HCT116 (cell line): Measurements from ENCODE around the gene CYP2A13. TPM values are rescaled to one million over a fixed set of nuclear protein-coding genes. Genes with fewer than 3 reads are reported as not detected.
A peak's percentile ranks its signal among the peaks of the same experiment; 100 is the strongest.

ENCODE experiments used
- ATAC-seq: fragments of 200-7000 bp; cut with Tn5 transposase; 2 replicates; pipeline ENCODE4 v1.9.1; 2020; ENCODE audit warnings: mild to moderate bottlenecking, moderate library complexity
- BruUV-seq: library from RNA; stranded (reverse); fragments of 400-500 nt; replicated peaks from 2 replicates; lab custom pipeline; 2021; lab: Mats Ljungman, UMichigan
- CTCF ChIA-PET: fragments of 300-600 bp; sonication (Branson Sonifier 250); formaldehyde crosslinking; loops from one replicate; lab custom pipeline; 2021; ENCODE audit warnings: antibody characterized with exemption; lab: Charles Lee
- POLR2A ChIA-PET: fragments of 300-600, 350-600 bp; sonication (Branson Sonifier 250); formaldehyde crosslinking; loops from one replicate; lab custom pipeline; 2021; ENCODE audit warnings: antibody characterized with exemption; lab: Charles Lee
- RAD21 ChIA-PET, 2 experiments: fragments of 300-600 bp; sonication (Branson Sonifier 250); formaldehyde crosslinking; loops; one replicate each; lab custom pipeline; 2023; ENCODE audit warnings: low total read pairs in 2 of 2; ENCODE audit not compliant: uncharacterized antibody in 2 of 2, unreplicated experiment in 2 of 2, low non-redundant PET in 1 of 2; lab: Charles Lee
- DNase-seq: peaks from one replicate; pipeline ENCODE4 v3.0.0-alpha.2; 2010; ENCODE audit warnings: low read depth, low spot score
- H2AFZ ChIP-seq: fragments of 200-600 bp; shearing (Covaris generic), sonication (generic); 2 replicates; pipeline ENCODE4 v1.6.1; 2017; ENCODE audit warnings: low read depth, mixed run types, mixed read lengths, antibody characterized with exemption, low read length; ENCODE audit not compliant: poor library complexity, severe bottlenecking
- H3K27ac ChIP-seq: 2 replicates; pipeline ENCODE4 v1.5.1; 2012; ENCODE audit warnings: low read depth, low read length
- H3K27me3 ChIP-seq: fragments of 200-600 bp; sonication (generic); 2 replicates; pipeline ENCODE4 v1.6.1; 2016; ENCODE audit warnings: mixed run types, low read length, mixed read lengths; ENCODE audit not compliant: insufficient read depth
- H3K36me3 ChIP-seq, 2 experiments: fragments of 200-500 bp in 1 of 2; fragments of 200-600 bp in 1 of 2; sonication (Bioruptor generic) in 1 of 2; sonication (generic) in 1 of 2; 2 replicates each; pipeline versions ENCODE4 v1.5.1 to v1.6.1; 2014 to 2016; ENCODE audit warnings: low read length in 2 of 2, inconsistent platforms in 1 of 2, mixed read lengths in 1 of 2, mixed run types in 1 of 2; ENCODE audit not compliant: insufficient read depth in 2 of 2, control insufficient read depth in 1 of 2
- H3K4me1 ChIP-seq, 2 experiments: fragments of 200-600 bp in 1 of 2; sonication (generic) in 1 of 2; 2 replicates each; pipeline versions ENCODE4 v1.5.1 to v1.6.1; 2012 to 2017; ENCODE audit warnings: low read length in 2 of 2, inconsistent platforms in 1 of 2, mild to moderate bottlenecking in 1 of 2, mixed read lengths in 1 of 2, mixed run types in 1 of 2, moderate library complexity in 1 of 2; ENCODE audit not compliant: insufficient read depth in 2 of 2, control insufficient read depth in 1 of 2
- H3K4me2 ChIP-seq: fragments of 200-600 bp; sonication (generic); 2 replicates; pipeline ENCODE4 v1.6.1; 2017; ENCODE audit warnings: mixed run types, low read length, mixed read lengths
- H3K4me3 ChIP-seq, 2 experiments: fragments of 200-600 bp in 1 of 2; sonication (generic) in 1 of 2; replicated peaks in 1 of 2; 2 replicates each; pipeline ENCODE4 v1.5.1; 2011 to 2016; ENCODE audit warnings: low read length in 2 of 2, control low read depth in 1 of 2, low read depth in 1 of 2, mild to moderate bottlenecking in 1 of 2, mixed read lengths in 1 of 2, mixed run types in 1 of 2
- H3K79me2 ChIP-seq: fragments of 200-600 bp; sonication (generic); 2 replicates; pipeline ENCODE4 v1.6.1; 2017; ENCODE audit warnings: mild to moderate bottlenecking, mixed run types, low read length, moderate library complexity, mixed read lengths; ENCODE audit not compliant: insufficient read depth
- H3K9ac ChIP-seq: fragments of 200-600 bp; sonication (generic); 2 replicates; pipeline ENCODE4 v1.6.1; 2016; ENCODE audit warnings: low read length, mixed read lengths
- H3K9me2 ChIP-seq: fragments of 200-600 bp; sonication (generic), shearing (Covaris generic); 2 replicates; pipeline ENCODE4 v1.6.1; 2017; ENCODE audit warnings: mixed run types, mild to moderate bottlenecking, moderate library complexity; ENCODE audit not compliant: insufficient read depth
- H3K9me3 ChIP-seq, 2 experiments: fragments of 200-500 bp in 1 of 2; fragments of 200-600 bp in 1 of 2; sonication (Bioruptor generic) in 1 of 2; sonication (generic) in 1 of 2; 2 replicates each; pipeline ENCODE4 v1.6.1; 2014 to 2017; ENCODE audit warnings: low read length in 2 of 2, mixed read lengths in 2 of 2, inconsistent platforms in 1 of 2, low read depth in 1 of 2, mild to moderate bottlenecking in 1 of 2, mixed run types in 1 of 2, moderate library complexity in 1 of 2; ENCODE audit not compliant: control insufficient read depth in 1 of 2, insufficient read depth in 1 of 2
- H4K20me1 ChIP-seq: fragments of 200-600 bp; sonication (generic), shearing (Covaris generic); 2 replicates; pipeline ENCODE4 v1.6.1; 2017; ENCODE audit warnings: mixed run types, mild to moderate bottlenecking, moderate library complexity; ENCODE audit not compliant: insufficient read depth
- ATF3 ChIP-seq: IDR thresholded peaks from 2 replicates; pipeline ENCODE4 v1.6.1; 2012
- CBX3 ChIP-seq: IDR thresholded peaks from 2 replicates; pipeline ENCODE4 v1.6.1; 2012; ENCODE audit warnings: low read depth
- EZH2 ChIP-seq: fragments of 200-600 bp; sonication (generic); IDR thresholded peaks from 2 replicates; pipeline ENCODE4 v1.6.1; 2017; ENCODE audit warnings: antibody characterized with exemption, mixed run types
- EZH2phosphoT487 ChIP-seq: fragments of 200-600 bp; IDR thresholded peaks from 2 replicates; pipeline ENCODE4 v1.6.1; 2018; ENCODE audit warnings: antibody characterized with exemption, borderline replicate concordance
- FOSL1 ChIP-seq: IDR thresholded peaks from 2 replicates; pipeline ENCODE4 v1.6.1; 2012; ENCODE audit warnings: low read depth
- MAX ChIP-seq: IDR thresholded peaks from 2 replicates; pipeline ENCODE4 v1.6.1; 2012
- POLR2AphosphoS5 ChIP-seq: IDR thresholded peaks from 2 replicates; pipeline ENCODE4 v1.6.1; 2011; ENCODE audit warnings: mild to moderate bottlenecking, low read depth, low read length, moderate library complexity
- RAD21 ChIP-seq: IDR thresholded peaks from 2 replicates; pipeline ENCODE4 v1.6.1; 2012; ENCODE audit warnings: low read depth, mild to moderate bottlenecking
- REST ChIP-seq: IDR thresholded peaks from 2 replicates; pipeline ENCODE4 v1.6.1; 2012; ENCODE audit warnings: low read depth
- SIN3A ChIP-seq: IDR thresholded peaks from 2 replicates; pipeline ENCODE4 v1.6.1; 2012; ENCODE audit warnings: low read depth
- SP1 ChIP-seq: IDR thresholded peaks from 2 replicates; pipeline ENCODE4 v1.6.1; 2012; ENCODE audit warnings: low read depth
- SRF ChIP-seq: IDR thresholded peaks from 2 replicates; pipeline ENCODE4 v1.6.1; 2012; ENCODE audit warnings: low read depth
- TCF7L2 ChIP-seq: IDR thresholded peaks from 2 replicates; pipeline ENCODE4 v1.7.0; 2011; ENCODE audit warnings: borderline replicate concordance, inconsistent platforms; ENCODE audit not compliant: insufficient read depth, insufficient read length; ENCODE audit errors: extremely low read depth
- ZBTB33 ChIP-seq: IDR thresholded peaks from 2 replicates; pipeline ENCODE4 v1.6.1; 2011; ENCODE audit warnings: mild to moderate bottlenecking, low read length, moderate library complexity; ENCODE audit not compliant: insufficient replicate concordance; ENCODE audit errors: extremely low read depth
- ZNF274 ChIP-seq: fragments of 200-500 bp; sonication (Bioruptor generic); IDR thresholded peaks from 2 replicates; pipeline ENCODE4 v1.6.1; 2014; ENCODE audit warnings: mild to moderate bottlenecking, low read depth, low read length, inconsistent platforms
- intact Hi-C: fragments of 100-400 bp; cut with micrococcal nuclease; formaldehyde crosslinking; loops from 2 replicates; pipeline ENCODE4 v1.10.0; 2022
- total RNA-seq: library from RNA; stranded (reverse); gene quantifications from one replicate; pipeline ENCODE4 v1.2.1, GENCODE V29; 2021; ENCODE audit not compliant: unreplicated experiment

CYP2A13 gene
- total RNA-seq, 1 experiment from 2014 or later = not detected

GRCh38 chr19:41136636-41137455, 48.6 kb downstream of the CYP2A13 start:
- Histone ChIP-seq H3K79me2 (no peaks in the 10 kb centered on the region), H3K9me2 (no peaks in the 10 kb centered on the region), H3K27me3 (no peaks in the 10 kb centered on the region), H3K9ac (no peak overlapping the region), H3K27ac (no peak overlapping the region), H3K4me3 (no peak overlapping the region), H3K9me3 (no peaks in the 10 kb centered on the region), H2AFZ (no peak overlapping the region), H3K4me1 (peaks cover 6 to 13% of the 10 kb centered on the region in 2 experiments; a peak in 1 of 4 replicates), H4K20me1 (no peaks in the 10 kb centered on the region), H3K36me3 (no peaks in the 10 kb centered on the region), H3K4me2 (peak overlapping the region; percentile 59)
- ChIA-PET RAD21 (no interaction called here), CTCF (no interaction called here), POLR2A (no interaction called here)
- no peak for DNase-seq
- TF ChIP-seq REST (no peak), RAD21 (no peak), EZH2 (no peak), ZBTB33 (no peak), CBX3 (no peak), FOSL1 (no peak), ATF3 (no peak), ZNF274 (no peak), MAX (no peak), POLR2AphosphoS5 (no peak), TCF7L2 (no peak), SP1 (no peak), SIN3A (no peak), EZH2phosphoT487 (no peak), SRF (no peak)
- ATAC-seq = no peak
- intact Hi-C loops = no loop called here
- BruUV-seq = no TSS peak
